ENCODE data around the gene CAPNS2.

CAPNS2 gene

GRCh38 chr16:55570159-55570558, 3.7 kb downstream of the CAPNS2 start:
- Histone ChIP-seq H3K9ac (no peak overlapping the region), H3K27ac (no peak overlapping the region), H3K4me1 (no peaks in the 10 kb centered on the region), H3K36me3 (ENCODE audit: control insufficient read depth, insufficient read depth, low read length) (no peaks in the 10 kb centered on the region), H3K79me2 (no peaks in the 10 kb centered on the region), H3K9me3 (ENCODE audit: control insufficient read depth, low read length) (no peaks in the 10 kb centered on the region), H3K27me3 (ENCODE audit: control insufficient read depth, insufficient read depth, low read length) (no peaks in the 10 kb centered on the region), H3K4me3 (ENCODE audit: low read depth, low read length) (no peak overlapping the region), H3K4me2 (ENCODE audit: low read length) (no peak overlapping the region), H2AFZ (no peak overlapping the region)
- TF ChIP-seq, protein P1, sequence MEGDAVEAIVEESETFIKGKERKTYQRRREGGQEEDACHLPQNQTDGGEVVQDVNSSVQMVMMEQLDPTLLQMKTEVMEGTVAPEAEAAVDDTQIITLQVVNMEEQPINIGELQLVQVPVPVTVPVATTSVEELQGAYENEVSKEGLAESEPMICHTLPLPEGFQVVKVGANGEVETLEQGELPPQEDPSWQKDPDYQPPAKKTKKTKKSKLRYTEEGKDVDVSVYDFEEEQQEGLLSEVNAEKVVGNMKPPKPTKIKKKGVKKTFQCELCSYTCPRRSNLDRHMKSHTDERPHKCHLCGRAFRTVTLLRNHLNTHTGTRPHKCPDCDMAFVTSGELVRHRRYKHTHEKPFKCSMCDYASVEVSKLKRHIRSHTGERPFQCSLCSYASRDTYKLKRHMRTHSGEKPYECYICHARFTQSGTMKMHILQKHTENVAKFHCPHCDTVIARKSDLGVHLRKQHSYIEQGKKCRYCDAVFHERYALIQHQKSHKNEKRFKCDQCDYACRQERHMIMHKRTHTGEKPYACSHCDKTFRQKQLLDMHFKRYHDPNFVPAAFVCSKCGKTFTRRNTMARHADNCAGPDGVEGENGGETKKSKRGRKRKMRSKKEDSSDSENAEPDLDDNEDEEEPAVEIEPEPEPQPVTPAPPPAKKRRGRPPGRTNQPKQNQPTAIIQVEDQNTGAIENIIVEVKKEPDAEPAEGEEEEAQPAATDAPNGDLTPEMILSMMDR (IDR thresholded peaks at IDR 0.05), result no peak

- H3K27ac ChIP-seq, result no peak overlapping the region
Measured at GRCh38 chr16:55571191-55571897, 4.9 kb downstream of the CAPNS2 start.

GRCh38 chr16:55572439-55572838, 6.0 kb downstream of the CAPNS2 start:
- no peaks in the 10 kb centered on the region for H3K4me1 ChIP-seq
- no peaks in the 10 kb centered on the region for H3K9me3 ChIP-seq (ENCODE audit: control insufficient read depth, low read length)
- no peak overlapping the region for H3K27ac ChIP-seq
- H3K27me3 ChIP-seq (ENCODE audit: control insufficient read depth, insufficient read depth, low read length), result no peaks in the 10 kb centered on the region
- H3K79me2 ChIP-seq, result no peaks in the 10 kb centered on the region
- TF ChIP-seq, protein P1 (IDR thresholded peaks at IDR 0.05), result no peak
- H3K36me3 ChIP-seq (ENCODE audit: control insufficient read depth, insufficient read depth, low read length), result no peaks in the 10 kb centered on the region
- no peak overlapping the region for H2AFZ ChIP-seq
- H3K4me2 ChIP-seq (ENCODE audit: low read length), result no peak overlapping the region
- no peak overlapping the region for H3K9ac ChIP-seq
- H3K4me3 ChIP-seq (ENCODE audit: low read depth, low read length), result no peak overlapping the region

More at GRCh38 chr16:55571191-55571897, 4.9 kb downstream of the CAPNS2 start:
- TF ChIP-seq, protein P1 (IDR thresholded peaks at IDR 0.05), result no peak
- H3K9me3 ChIP-seq (ENCODE audit: control insufficient read depth, low read length), result no peaks in the 10 kb centered on the region
- H3K4me1 ChIP-seq, result no peaks in the 10 kb centered on the region
- no peaks in the 10 kb centered on the region for H3K36me3 ChIP-seq (ENCODE audit: control insufficient read depth, insufficient read depth, low read length)
- no peak overlapping the region for H3K4me3 ChIP-seq (ENCODE audit: low read depth, low read length)
- H3K27me3 ChIP-seq (ENCODE audit: control insufficient read depth, insufficient read depth, low read length), result no peaks in the 10 kb centered on the region
- no peak overlapping the region for H3K9ac ChIP-seq
- H2AFZ ChIP-seq, result no peak overlapping the region
- H3K79me2 ChIP-seq, result no peaks in the 10 kb centered on the region
- no peak overlapping the region for H3K4me2 ChIP-seq (ENCODE audit: low read length)

GRCh38 chr16:55574811-55575210, 8.3 kb downstream of the CAPNS2 start:
- H3K79me2 ChIP-seq, result no peaks in the 10 kb centered on the region

More at GRCh38 chr16:55574811-55575210, 8.3 kb downstream of the CAPNS2 start:
- H3K9me3 ChIP-seq (ENCODE audit: control insufficient read depth, low read length), result no peaks in the 10 kb centered on the region
- no peaks in the 10 kb centered on the region for H3K4me1 ChIP-seq
- H3K27ac ChIP-seq, result no peak overlapping the region
- no peak overlapping the region for H2AFZ ChIP-seq
- H3K9ac ChIP-seq, result no peak overlapping the region
- TF ChIP-seq, protein P1 (IDR thresholded peaks at IDR 0.05), result no peak
- H3K4me3 ChIP-seq (ENCODE audit: low read depth, low read length), result no peak overlapping the region
- H3K36me3 ChIP-seq (ENCODE audit: control insufficient read depth, insufficient read depth, low read length), result no peaks in the 10 kb centered on the region
- no peaks in the 10 kb centered on the region for H3K27me3 ChIP-seq (ENCODE audit: control insufficient read depth, insufficient read depth, low read length)
- H3K4me2 ChIP-seq (ENCODE audit: low read length), result no peak overlapping the region

Data from parathyroid adenoma (tissue), 2 donors.